Coronary artery (tissue), 2 donors: ENCODE measurements around the gene LRRC1.

Experiments
- DNase-seq: peaks from one replicate; pipeline ENCODE4 v3.0.0-alpha.2; 2017; ENCODE audit warnings: low spot score
- H3K27ac ChIP-seq, 2 donors: fragments of 200-600 bp; sonication (generic); one replicate each; pipeline ENCODE4 v1.5.1; 2016 to 2019
- H3K4me3 ChIP-seq: fragments of 200-600 bp; sonication (generic); 2 replicates; pipeline ENCODE4 v1.5.1; 2016; ENCODE audit warnings: mild to moderate bottlenecking, moderate library complexity
- CTCF ChIP-seq: fragments of 200-600 bp; sonication (generic); IDR thresholded peaks from one replicate; pipeline ENCODE4 v1.5.1; 2019; ENCODE audit warnings: antibody characterized with exemption

Gene LRRC1

GRCh38 chr6:53944543-53944942 is 149.7 kb downstream of the LRRC1 start:
- no peak overlapping the region for H3K4me3 ChIP-seq
- no peak for DNase-seq
- TF ChIP-seq CTCF = no peak
- H3K27ac ChIP-seq = no peak overlapping the region

GRCh38 chr6:53945765-53946407 is 151.1 kb downstream of the LRRC1 start:
- no peak for TF ChIP-seq CTCF
- no peak for DNase-seq

GRCh38 chr6:53947780-53948179 is 153.0 kb downstream of the LRRC1 start:
- Histone ChIP-seq H3K4me3 (no peak overlapping the region), H3K27ac (no peak overlapping the region)
- TF ChIP-seq CTCF = no peak

More at GRCh38 chr6:53945765-53946407, 151.1 kb downstream of the LRRC1 start:
- Histone ChIP-seq H3K4me3 (no peak overlapping the region), H3K27ac (no peak overlapping the region)

DNA sequence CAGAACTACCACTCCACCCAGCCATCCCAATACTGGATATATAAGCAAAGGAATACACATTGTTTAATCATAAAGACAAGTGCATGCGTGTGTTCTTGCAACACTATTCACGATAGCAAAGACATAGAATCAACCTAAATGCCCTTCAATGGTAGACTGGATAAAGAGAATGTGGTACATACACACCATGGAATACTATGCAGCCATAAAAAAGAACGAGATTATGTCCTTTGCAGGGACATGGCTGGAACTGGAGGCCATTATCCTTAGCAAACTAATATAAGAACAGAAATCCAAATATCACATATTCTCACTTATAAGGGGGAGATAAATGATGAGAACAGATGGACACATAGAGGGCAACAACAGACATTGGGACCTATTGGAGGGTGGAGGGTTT is 156.6 kb downstream of the LRRC1 start:
- Histone ChIP-seq H3K4me3 (no peak overlapping the region), H3K27ac (no peak overlapping the region)
- no peak for DNase-seq
- no peak for TF ChIP-seq CTCF

More at GRCh38 chr6:53947780-53948179, 153.0 kb downstream of the LRRC1 start:
- DNase-seq = no peak

GRCh38 chr6:53956068-53956711 is 161.4 kb downstream of the LRRC1 start:
- Histone ChIP-seq H3K27ac (no peak overlapping the region), H3K4me3 (no peak overlapping the region)
- peak; percentile 73 for TF ChIP-seq CTCF
- no peak for DNase-seq

DNA sequence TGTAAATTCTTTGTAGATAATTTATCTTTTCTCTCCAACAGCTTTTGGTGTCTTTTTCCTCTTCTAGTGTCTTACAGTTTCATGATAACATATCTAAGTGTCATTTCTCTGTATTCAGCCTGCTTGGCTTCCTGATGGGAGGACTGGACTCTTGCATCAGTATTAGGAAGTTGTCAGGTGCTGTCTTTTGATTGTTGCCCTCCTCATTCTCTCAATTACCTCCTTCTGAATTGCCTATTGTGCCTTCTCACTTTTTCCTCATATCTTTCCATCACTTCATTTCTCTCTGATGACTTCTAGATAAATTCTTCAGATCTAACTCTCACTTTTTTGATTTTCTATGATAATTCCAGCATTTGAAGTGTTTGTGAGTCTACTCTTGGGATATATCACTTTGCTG is 162.0 kb downstream of the LRRC1 start:
- TF ChIP-seq CTCF = no peak
- Histone ChIP-seq H3K4me3 (no peak overlapping the region), H3K27ac (no peak overlapping the region)
- no peak for DNase-seq

GRCh38 chr6:53959717-53960116 is 164.9 kb downstream of the LRRC1 start:
- no peak for TF ChIP-seq CTCF
- DNase-seq = no peak
- Histone ChIP-seq H3K27ac (no peak overlapping the region), H3K4me3 (no peak overlapping the region)
